Transverse colon (tissue), 4 donors: ENCODE data around the gene LHFPL4. TPM values are rescaled to one million over a fixed set of nuclear protein-coding genes. Genes with fewer than 3 reads are reported as not detected.

ENCODE experiments used
- DNase-seq: peaks from one replicate; pipeline ENCODE4 v3.0.0-alpha.2; 2019
- H3K27ac ChIP-seq, 4 donors: fragments of 200-600 bp; sonication (generic); 2 replicates each; pipeline ENCODE4 v1.5.1; 2016 to 2018; ENCODE audit warnings: inconsistent platforms in 4 of 4
- H3K27me3 ChIP-seq: fragments of 200-600 bp; sonication (generic); 2 replicates; pipeline ENCODE4 v1.5.1; 2017; ENCODE audit warnings: inconsistent platforms
- H3K36me3 ChIP-seq, 4 donors: fragments of 200-600 bp; sonication (generic); 2 replicates each; pipeline ENCODE4 v1.5.1; 2017 to 2019; ENCODE audit warnings: inconsistent platforms in 4 of 4
- H3K4me1 ChIP-seq, 4 donors: fragments of 200-600 bp; sonication (generic); 2 replicates each; pipeline ENCODE4 v1.5.1; 2017 to 2020; ENCODE audit warnings: inconsistent platforms in 4 of 4
- H3K4me3 ChIP-seq, 4 donors: fragments of 200-600 bp; sonication (generic); 1 replicate in 1 of 4; 2 replicates in 3 of 4; pipeline versions ENCODE4 v1.5.1 to v1.6.1; 2017 to 2019; ENCODE audit warnings: inconsistent platforms in 4 of 4
- H3K9me3 ChIP-seq, 2 donors: fragments of 200-600 bp; sonication (generic); 2 replicates each; pipeline ENCODE4 v1.5.1; 2017 to 2019; ENCODE audit warnings: inconsistent platforms in 2 of 2
- EP300 ChIP-seq: sonication (generic); formaldehyde crosslinking; IDR thresholded peaks from one replicate; pipeline ENCODE4 v1.6.1; 2017; ENCODE audit warnings: antibody characterized with exemption, low read depth
- POLR2A ChIP-seq: fragments of 450-650 bp; IDR thresholded peaks from one replicate; pipeline ENCODE4 v1.6.1; 2016; ENCODE audit warnings: antibody characterized with exemption, mild to moderate bottlenecking, moderate library complexity
- POLR2AphosphoS5 ChIP-seq, 3 donors: sonication (generic); formaldehyde crosslinking; IDR thresholded peaks; one replicate each; pipeline ENCODE4 v1.6.1; 2016; ENCODE audit warnings: antibody characterized with exemption in 3 of 3
- WGBS, 2 donors: methylation state at CpG; one replicate each; pipeline ENCODE4 v1.1.5; 2018; ENCODE audit warnings: low coverage in 1 of 2; 5-methylcytosine and 5-hydroxymethylcytosine counted together
- in situ Hi-C, 4 donors: fragments of 200-750 bp; cut with MboI; loops; one replicate each; pipeline versions ENCODE4 v1.15.0 to v1.15.1; 2017; ENCODE audit warnings: low sequenced_read_pairs in 3 of 4, low pct_ligation_motif_present in 1 of 4, low pct_unique_long_range_greater_than_20kb in 1 of 4
- intact Hi-C: fragments of 100-400 bp; cut with DNase I; formaldehyde crosslinking; loops from one replicate; pipeline ENCODE4 v1.15.1; 2023; ENCODE audit warnings: low total_unique reads
- total RNA-seq, 4 donors: library from RNA; depleted of rRNA; stranded (reverse); fragments of >200 nt; gene quantifications; one replicate each; pipeline ENCODE4 v1.1.0, GENCODE V29; 2016
- TF ChIP-seq, protein P1 (sequence below), 5 experiments: fragments of 200-600 bp in 3 of 5; fragments of 450-650 bp in 2 of 5; sonication (generic) in 3 of 5; IDR thresholded peaks; 1 replicate in 2 of 5; 2 replicates in 3 of 5; pipeline ENCODE4 v1.5.1; 2016 to 2017; ENCODE audit warnings: antibody characterized with exemption in 5 of 5, inconsistent platforms in 3 of 5, mild to moderate bottlenecking in 2 of 5, moderate library complexity in 1 of 5

The LHFPL4 gene
- total RNA-seq, 4 donors from 2014 or later: 0.14 to 0.32 TPM; not detected in 2

DNA sequence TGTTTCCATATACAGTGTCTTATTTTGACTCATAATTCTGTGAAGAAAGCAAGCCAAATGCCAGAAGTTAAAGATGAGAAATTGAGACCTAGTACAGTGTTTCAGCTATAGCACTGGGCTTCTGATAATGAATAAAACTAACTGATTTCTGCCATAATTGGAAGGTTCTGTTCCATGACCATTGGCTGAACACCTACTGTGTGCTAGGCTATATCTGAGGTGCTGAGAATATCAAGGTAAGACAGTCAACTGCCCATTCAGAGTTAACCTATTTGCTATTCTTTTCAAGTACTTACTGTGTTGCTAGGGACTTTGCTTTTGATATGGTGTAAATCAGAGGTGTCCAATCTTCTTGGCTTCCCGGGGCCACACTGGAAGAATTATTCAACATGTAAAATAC lies 73.4 kb downstream of the LHFPL4 start:
- intact Hi-C loops: no loop called here
- 92 to 100% methylated on average over 1 of the region's 1 CpG for WGBS, 2 donors
- Histone ChIP-seq H3K27ac (no peak overlapping the region), H3K36me3 (peaks cover 0 to 44% (median 8%) of the 10 kb centered on the region in 4 donors), H3K27me3 (no peaks in the 10 kb centered on the region), H3K4me3 (no peak overlapping the region), H3K4me1 (no peaks in the 10 kb centered on the region), H3K9me3 (no peaks in the 10 kb centered on the region)
- in situ Hi-C loops: no loop called here
- TF ChIP-seq, protein P1, sequence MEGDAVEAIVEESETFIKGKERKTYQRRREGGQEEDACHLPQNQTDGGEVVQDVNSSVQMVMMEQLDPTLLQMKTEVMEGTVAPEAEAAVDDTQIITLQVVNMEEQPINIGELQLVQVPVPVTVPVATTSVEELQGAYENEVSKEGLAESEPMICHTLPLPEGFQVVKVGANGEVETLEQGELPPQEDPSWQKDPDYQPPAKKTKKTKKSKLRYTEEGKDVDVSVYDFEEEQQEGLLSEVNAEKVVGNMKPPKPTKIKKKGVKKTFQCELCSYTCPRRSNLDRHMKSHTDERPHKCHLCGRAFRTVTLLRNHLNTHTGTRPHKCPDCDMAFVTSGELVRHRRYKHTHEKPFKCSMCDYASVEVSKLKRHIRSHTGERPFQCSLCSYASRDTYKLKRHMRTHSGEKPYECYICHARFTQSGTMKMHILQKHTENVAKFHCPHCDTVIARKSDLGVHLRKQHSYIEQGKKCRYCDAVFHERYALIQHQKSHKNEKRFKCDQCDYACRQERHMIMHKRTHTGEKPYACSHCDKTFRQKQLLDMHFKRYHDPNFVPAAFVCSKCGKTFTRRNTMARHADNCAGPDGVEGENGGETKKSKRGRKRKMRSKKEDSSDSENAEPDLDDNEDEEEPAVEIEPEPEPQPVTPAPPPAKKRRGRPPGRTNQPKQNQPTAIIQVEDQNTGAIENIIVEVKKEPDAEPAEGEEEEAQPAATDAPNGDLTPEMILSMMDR (IDR thresholded peaks at IDR 0.05): no peak
- no peak for TF ChIP-seq EP300
- DNase-seq: no peak

DNA sequence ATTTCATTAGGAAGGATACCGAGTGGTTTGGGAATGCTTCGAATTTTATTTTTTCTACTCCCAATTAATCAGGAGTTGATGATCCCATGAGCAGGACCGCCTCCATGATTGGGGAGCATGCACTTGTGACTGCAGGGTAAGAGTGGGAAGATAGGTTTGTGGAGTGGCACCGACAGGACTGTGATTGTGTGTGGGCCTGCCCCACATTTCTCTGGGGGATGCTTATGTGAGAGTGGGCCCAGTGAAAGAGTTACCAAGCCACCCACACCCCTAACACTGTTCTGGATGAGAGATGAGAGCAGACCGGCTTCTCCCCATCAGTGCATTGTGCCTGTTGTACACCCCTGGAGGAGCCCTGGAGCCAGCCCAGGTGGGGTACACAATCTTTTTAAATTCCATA lies 76.7 kb downstream of the LHFPL4 start:
- 91 to 100% methylated on average over 1 to 5 of the region's 5 CpGs for WGBS, 2 donors
- no peak overlapping the region for H3K27ac ChIP-seq
- no peaks in the 10 kb centered on the region for H3K27me3 ChIP-seq
- H3K36me3 ChIP-seq: peaks cover 0 to 75% (median 22%) of the 10 kb centered on the region in 4 donors
- TF ChIP-seq, protein P1 (IDR thresholded peaks at IDR 0.05): no peak
- TF ChIP-seq EP300 (no peak), POLR2A (no peak)
- no peaks in the 10 kb centered on the region for H3K9me3 ChIP-seq
- no peaks in the 10 kb centered on the region for H3K4me1 ChIP-seq
- intact Hi-C loops (no loop called here), in situ Hi-C loops (no loop called here)
- no peak overlapping the region for H3K4me3 ChIP-seq
- DNase-seq: no peak

GRCh38 chr3:9474482-9474881 lies 79.1 kb downstream of the LHFPL4 start:
- no peaks in the 10 kb centered on the region for H3K4me1 ChIP-seq
- H3K36me3 ChIP-seq: peaks cover 0 to 81% (median 34%) of the 10 kb centered on the region in 4 donors
- DNase-seq: no peak
- no peaks in the 10 kb centered on the region for H3K9me3 ChIP-seq
- WGBS, 2 donors: 92 to 100% methylated on average over 1 to 6 of the region's 6 CpGs
- intact Hi-C loops (no loop called here), in situ Hi-C loops (loop anchor here in 2 of 4 donors (25.0 kb wide), 1 partner anchor 112 kb away; the partner anchor contains the start of gene THUMPD3 (in 2 of the 2))
- no peaks in the 10 kb centered on the region for H3K27me3 ChIP-seq
- no peak for TF ChIP-seq POLR2A
- TF ChIP-seq, protein P1 (IDR thresholded peaks at IDR 0.05): no peak
- TF ChIP-seq EP300: no peak
- TF ChIP-seq POLR2AphosphoS5 (IDR thresholded peaks at IDR 0.05): no peak
- H3K27ac ChIP-seq: no peak overlapping the region
- no peak overlapping the region for H3K4me3 ChIP-seq

DNA sequence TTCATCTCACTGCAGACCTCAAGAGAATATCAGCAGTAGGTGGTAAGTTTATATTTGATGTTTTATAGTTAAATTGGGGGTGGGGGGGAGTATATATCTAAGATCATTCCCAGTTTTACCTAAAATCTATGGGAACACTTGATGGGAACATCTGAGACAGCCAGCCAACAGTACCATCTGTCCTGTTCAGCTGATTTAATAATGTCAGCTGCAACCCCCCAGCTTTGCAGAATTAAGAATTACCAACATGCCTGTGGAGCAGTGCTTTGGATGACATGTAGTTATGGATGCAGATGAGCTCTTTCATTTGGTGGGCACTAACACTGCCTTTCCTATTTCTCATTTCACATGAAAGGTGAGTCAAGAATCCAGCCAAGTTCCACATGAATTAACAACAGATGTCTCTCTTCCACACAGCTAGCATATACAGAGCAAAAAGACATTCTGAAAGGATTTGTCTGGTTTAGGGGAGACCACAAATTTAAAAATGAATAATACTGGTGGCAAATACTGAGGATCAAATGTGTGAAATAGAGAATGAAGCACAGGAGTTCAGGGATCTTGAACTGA lies 80.0 kb downstream of the LHFPL4 start:
- Histone ChIP-seq H3K4me3 (no peak overlapping the region), H3K9me3 (no peaks in the 10 kb centered on the region), H3K36me3 (peaks cover 0 to 78% (median 40%) of the 10 kb centered on the region in 4 donors), H3K4me1 (no peaks in the 10 kb centered on the region), H3K27me3 (no peaks in the 10 kb centered on the region), H3K27ac (no peak overlapping the region)
- in situ Hi-C loops (loop anchor here in 2 of 4 donors (25.0 kb wide), 1 partner anchor 111 kb away; the partner anchor contains the start of gene THUMPD3 (in 2 of the 2)), intact Hi-C loops (no loop called here)
- TF ChIP-seq POLR2A (no peak), EP300 (no peak), POLR2AphosphoS5 (IDR thresholded peaks at IDR 0.05) (no peak)
- TF ChIP-seq, protein P1 (IDR thresholded peaks at IDR 0.05): no peak
- no peak for DNase-seq
